ENCODE measurements around the gene CSF1R. TPM values are rescaled to one million over a fixed set of nuclear protein-coding genes. Genes with fewer than 3 reads are reported as not detected.

The CSF1R gene
- total and polyA plus RNA-seq, 2 donors (not counting 3 experiments of a cell fraction or from before 2014, with no cell fraction given), result not detected

- Histone ChIP-seq H3K4me2 (ENCODE audit: insufficient read depth, low read length) (no peak overlapping the region), H3K36me3 (ENCODE audit: control insufficient read depth in 2 of 2, extremely low read depth in 1 of 2, insufficient read depth in 2 of 2, low read length in 2 of 2) (peaks cover 23 to 32% of the 10 kb centered on the region in 2 experiments), H3K9ac (replicated peaks; ENCODE audit: extremely low read depth, insufficient read depth, low read length) (no peak overlapping the region), H3K4me1 (ENCODE audit: control insufficient read depth, extremely low read depth, insufficient read depth, low read length) (peaks cover 17% of the 10 kb centered on the region), H3K4me3 (replicated peaks in 1 of 3; ENCODE audit: insufficient read depth in 1 of 3, low read depth in 1 of 3, low read length in 3 of 3) (no peak overlapping the region), H4K20me1 (replicated peaks; ENCODE audit: control insufficient read depth, extremely low read depth, insufficient read depth, low read length) (no peaks in the 10 kb centered on the region), H3K9me3 (replicated peaks; ENCODE audit: control insufficient read depth, insufficient read depth, low read length) (no peaks in the 10 kb centered on the region), H3K27ac (ENCODE audit: insufficient read depth, low read depth, low read length) (no peak overlapping the region), H3K27me3 (ENCODE audit: control insufficient read depth in 2 of 2, insufficient read depth in 2 of 2, low read length in 2 of 2) (no peaks in the 10 kb centered on the region), H3K9me1 (replicated peaks; ENCODE audit: control insufficient read depth, extremely low read depth, insufficient read depth, low read length) (no peaks in the 10 kb centered on the region), H2AFZ (ENCODE audit: low read depth, low read length) (no peak overlapping the region), H3K79me2 (ENCODE audit: control insufficient read depth, insufficient read depth, low read length) (peaks cover 5% of the 10 kb centered on the region)
- TF ChIP-seq EZH2 (IDR thresholded peaks at IDR 0.05; ENCODE audit: borderline replicate concordance, low read depth, low read length, severe bottlenecking), result no peak
- no peak for TF ChIP-seq POLR2AphosphoS5 (IDR thresholded peaks at IDR 0.05; ENCODE audit: insufficient read depth, low read depth, low read length)
- no peak for TF ChIP-seq POLR2A (IDR thresholded peaks at IDR 0.05; ENCODE audit: low read depth, low read length)
- TF ChIP-seq GATA2 (IDR thresholded peaks at IDR 0.05; ENCODE audit: insufficient read depth, insufficient read length, low read depth, low read length), result no peak
- TF ChIP-seq MYC (IDR thresholded peaks at IDR 0.05; ENCODE audit: low read depth, low read length), result no peak
- no peak for TF ChIP-seq FOS (IDR thresholded peaks at IDR 0.05; ENCODE audit: borderline replicate concordance, insufficient read depth, low read length)
- no peak for TF ChIP-seq JUN (IDR thresholded peaks at IDR 0.05; ENCODE audit: borderline replicate concordance, insufficient read depth, insufficient read length, low read depth)
- TF ChIP-seq, protein P1, sequence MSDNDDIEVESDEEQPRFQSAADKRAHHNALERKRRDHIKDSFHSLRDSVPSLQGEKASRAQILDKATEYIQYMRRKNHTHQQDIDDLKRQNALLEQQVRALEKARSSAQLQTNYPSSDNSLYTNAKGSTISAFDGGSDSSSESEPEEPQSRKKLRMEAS (IDR thresholded peaks at IDR 0.05; ENCODE audit: insufficient read depth, insufficient read length), result no peak
- TF ChIP-seq, protein P2, sequence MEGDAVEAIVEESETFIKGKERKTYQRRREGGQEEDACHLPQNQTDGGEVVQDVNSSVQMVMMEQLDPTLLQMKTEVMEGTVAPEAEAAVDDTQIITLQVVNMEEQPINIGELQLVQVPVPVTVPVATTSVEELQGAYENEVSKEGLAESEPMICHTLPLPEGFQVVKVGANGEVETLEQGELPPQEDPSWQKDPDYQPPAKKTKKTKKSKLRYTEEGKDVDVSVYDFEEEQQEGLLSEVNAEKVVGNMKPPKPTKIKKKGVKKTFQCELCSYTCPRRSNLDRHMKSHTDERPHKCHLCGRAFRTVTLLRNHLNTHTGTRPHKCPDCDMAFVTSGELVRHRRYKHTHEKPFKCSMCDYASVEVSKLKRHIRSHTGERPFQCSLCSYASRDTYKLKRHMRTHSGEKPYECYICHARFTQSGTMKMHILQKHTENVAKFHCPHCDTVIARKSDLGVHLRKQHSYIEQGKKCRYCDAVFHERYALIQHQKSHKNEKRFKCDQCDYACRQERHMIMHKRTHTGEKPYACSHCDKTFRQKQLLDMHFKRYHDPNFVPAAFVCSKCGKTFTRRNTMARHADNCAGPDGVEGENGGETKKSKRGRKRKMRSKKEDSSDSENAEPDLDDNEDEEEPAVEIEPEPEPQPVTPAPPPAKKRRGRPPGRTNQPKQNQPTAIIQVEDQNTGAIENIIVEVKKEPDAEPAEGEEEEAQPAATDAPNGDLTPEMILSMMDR (IDR thresholded peaks at IDR 0.05; ENCODE audit: extremely low read depth in 1 of 2, insufficient read depth in 1 of 2, low read depth in 1 of 2, low read length in 2 of 2), result no peak
- POLR2A ChIA-PET, result no interaction called here
- CTCF ChIA-PET, result no interaction called here
- dilution Hi-C loops (cut with MboI; ENCODE audit: extremely low pct_ligation_motif_present, low sequenced_read_pairs) (no loop called here), intact Hi-C loops (cut with micrococcal nuclease) (no loop called here)
- DNase-seq (ENCODE audit: low read depth, low spot score) (no peak), FAIRE-seq (no peak)
- no TSS peak for BruUV-seq (replicated peaks)
Observed at GRCh38 chr5:150014456-150014855, 71.9 kb downstream of the CSF1R start.
